Keratinocyte (primary cell): ENCODE results near the gene OR8B4. TPM values are rescaled to one million over a fixed set of nuclear protein-coding genes. Genes with fewer than 3 reads are reported as not detected.

Experiments
- DNase-seq: peaks from one replicate; pipeline ENCODE4 v3.0.0-alpha.2; 2011; ENCODE audit warnings: low read depth, missing footprints, low spot score
- FAIRE-seq: peaks from 2 replicates; lab custom pipeline; 2011; peaks lifted over from hg19 to GRCh38; lab: Jason Lieb, UNC
- H2AFZ ChIP-seq: 2 replicates; pipeline ENCODE4 v1.6.0; 2012; ENCODE audit warnings: low read length, control low read depth, inconsistent platforms; ENCODE audit not compliant: control insufficient read depth
- H3K27ac ChIP-seq: 2 replicates; pipeline ENCODE4 v1.5.1; 2011; ENCODE audit warnings: low read length; ENCODE audit not compliant: control insufficient read depth, insufficient read depth
- H3K27me3 ChIP-seq: 3 replicates; pipeline ENCODE4 v1.6.0; 2011; ENCODE audit warnings: low read length; ENCODE audit not compliant: control insufficient read depth, insufficient read depth; ENCODE audit errors: extremely low read depth
- H3K36me3 ChIP-seq, 2 experiments: 2 replicates in 1 of 2; 3 replicates in 1 of 2; pipeline ENCODE4 v1.5.1; 2011; ENCODE audit warnings: low read length in 2 of 2, mild to moderate bottlenecking in 1 of 2; ENCODE audit not compliant: control insufficient read depth in 2 of 2, insufficient read depth in 2 of 2; ENCODE audit errors: extremely low read depth in 1 of 2
- H3K4me1 ChIP-seq: 3 replicates; pipeline ENCODE4 v1.5.1; 2011; ENCODE audit warnings: low read length; ENCODE audit not compliant: control insufficient read depth, insufficient read depth; ENCODE audit errors: extremely low read depth
- H3K4me2 ChIP-seq: 3 replicates; pipeline ENCODE4 v1.6.0; 2011; ENCODE audit warnings: low read depth, low read length; ENCODE audit not compliant: control insufficient read depth, insufficient read depth; ENCODE audit errors: extremely low read depth
- H3K4me3 ChIP-seq, 3 experiments: fragments of 200-600 bp in 1 of 3; sonication (generic) in 1 of 3; 2 replicates in 2 of 3; 3 replicates in 1 of 3; pipeline ENCODE4 v1.5.1; 2011 to 2016; ENCODE audit warnings: low read length in 3 of 3, mild to moderate bottlenecking in 3 of 3, control low read depth in 2 of 3, inconsistent platforms in 1 of 3, low read depth in 1 of 3, mixed read lengths in 1 of 3, mixed run types in 1 of 3, moderate library complexity in 1 of 3; ENCODE audit not compliant: control insufficient read depth in 2 of 3, insufficient read depth in 2 of 3; ENCODE audit errors: extremely low read depth in 1 of 3
- H3K79me2 ChIP-seq: 2 replicates; pipeline ENCODE4 v1.6.0; 2012; ENCODE audit warnings: low read length; ENCODE audit not compliant: control insufficient read depth, insufficient read depth
- H3K9ac ChIP-seq: 3 replicates; pipeline ENCODE4 v1.6.0; 2011; ENCODE audit warnings: low read length; ENCODE audit not compliant: control insufficient read depth, insufficient read depth; ENCODE audit errors: extremely low read depth
- H3K9me1 ChIP-seq: 3 replicates; pipeline ENCODE4 v1.6.0; 2011; ENCODE audit warnings: low read length; ENCODE audit not compliant: control insufficient read depth, insufficient read depth; ENCODE audit errors: extremely low read depth
- H3K9me3 ChIP-seq: 2 replicates; pipeline ENCODE4 v1.5.1; 2012; ENCODE audit warnings: low read depth, low read length; ENCODE audit not compliant: control insufficient read depth
- H4K20me1 ChIP-seq: 3 replicates; pipeline ENCODE4 v1.6.0; 2011; ENCODE audit warnings: low read length; ENCODE audit not compliant: control insufficient read depth, insufficient read depth; ENCODE audit errors: extremely low read depth
- CTCF ChIP-seq, 3 experiments: IDR thresholded peaks in 1 of 3; conservative IDR thresholded peaks in 1 of 3; optimal IDR thresholded peaks in 1 of 3; 2 replicates in 2 of 3; 3 replicates in 1 of 3; pipeline versions ENCODE3 to v1.5.1; 2011; ENCODE audit warnings: low read length in 3 of 3, mild to moderate bottlenecking in 3 of 3, moderate library complexity in 2 of 3, control low read depth in 1 of 3, inconsistent platforms in 1 of 3; ENCODE audit not compliant: insufficient read depth in 2 of 3; ENCODE audit errors: extremely low read depth in 1 of 3
- EZH2 ChIP-seq: IDR thresholded peaks from one replicate; pipeline ENCODE4 v1.6.1; 2012; ENCODE audit warnings: inconsistent platforms, mild to moderate bottlenecking, low read length, moderate library complexity
- dilution Hi-C: fragments of 300-500 bp; cut with MboI; formaldehyde crosslinking; loops from one replicate; pipeline ENCODE4 v1.7.0; 2020; ENCODE audit warnings: low sequenced_read_pairs; ENCODE audit not compliant: extremely low pct_ligation_motif_present
- polyA plus RNA-seq, 5 experiments: library from polyadenylated mRNA; depleted of rRNA in 3 of 5; stranded (reverse) in 3 of 5; stranded (forward) in 1 of 5; unstranded in 1 of 5; fragments of >200 nt; gene quantifications; 1 replicate in 1 of 5; 2 replicates in 3 of 5; 3 replicates in 1 of 5; pipeline versions ENCODE4 v1.2.1 to v1.2.3, GENCODE V29; 2011 to 2012; ENCODE audit warnings: missing spikeins in 2 of 5, low read depth in 1 of 5, low replicate concordance in 1 of 5

OR8B4 gene
- polyA plus RNA-seq, 1 donor (not counting 4 experiments of a cell fraction or from before 2014, with no cell fraction given) = not detected

GRCh38 chr11:124442442-124442841 is 17.8 kb upstream of the OR8B4 start:
- no peak overlapping the region for H3K27ac ChIP-seq
- no peaks in the 10 kb centered on the region for H3K27me3 ChIP-seq
- H3K4me3 ChIP-seq = no peak overlapping the region
- H3K9me3 ChIP-seq = no peaks in the 10 kb centered on the region
- dilution Hi-C loops = no loop called here
- H3K4me2 ChIP-seq = no peak overlapping the region
- TF ChIP-seq CTCF (optimal IDR thresholded peaks at IDR 0.05 in 1 of 3, IDR thresholded peaks at IDR 0.05 in 1 of 3, conservative IDR thresholded peaks at IDR 0.05 in 1 of 3; ENCODE audit: extremely low read depth in 1 of 3, insufficient read depth in 2 of 3, low read length in 3 of 3) (no peak), EZH2 (no peak)
- DNase-seq (no peak), FAIRE-seq (no peak)
- H3K4me1 ChIP-seq = no peaks in the 10 kb centered on the region
- no peak overlapping the region for H2AFZ ChIP-seq
- H3K9me1 ChIP-seq = no peaks in the 10 kb centered on the region
- H3K36me3 ChIP-seq = no peaks in the 10 kb centered on the region
- no peak overlapping the region for H3K9ac ChIP-seq
- H3K79me2 ChIP-seq = no peaks in the 10 kb centered on the region
- no peaks in the 10 kb centered on the region for H4K20me1 ChIP-seq

- Histone ChIP-seq H3K27ac (no peak overlapping the region), H3K4me1 (no peaks in the 10 kb centered on the region), H4K20me1 (no peaks in the 10 kb centered on the region), H2AFZ (no peak overlapping the region), H3K79me2 (no peaks in the 10 kb centered on the region), H3K36me3 (no peaks in the 10 kb centered on the region), H3K4me3 (no peak overlapping the region), H3K9ac (no peak overlapping the region), H3K27me3 (no peaks in the 10 kb centered on the region), H3K9me3 (no peaks in the 10 kb centered on the region), H3K4me2 (no peak overlapping the region), H3K9me1 (no peaks in the 10 kb centered on the region)
- FAIRE-seq (no peak), DNase-seq (no peak)
- dilution Hi-C loops = no loop called here
- TF ChIP-seq EZH2 (no peak), CTCF (optimal IDR thresholded peaks at IDR 0.05 in 1 of 3, IDR thresholded peaks at IDR 0.05 in 1 of 3, conservative IDR thresholded peaks at IDR 0.05 in 1 of 3; ENCODE audit: extremely low read depth in 1 of 3, insufficient read depth in 2 of 3, low read length in 3 of 3) (no peak)
Observed at GRCh38 chr11:124441519-124441918, 16.8 kb upstream of the OR8B4 start.
